Measurements from ENCODE around the gene MLXIPL.
A peak's percentile ranks its signal among the peaks of the same experiment; 100 is the strongest.
"Not testable (repeated sequence)": the region's sequence is repeated elsewhere in the genome, so short reads cannot be mapped to it uniquely, and the experiment has no call there.

The MLXIPL gene

GRCh38 chr7:73623798-73624668 is at the start of gene MLXIPL:
Gene MLXIPL, minus strand, starts transcription at chr7:73624522. Its CDS starts 30 bp downstream, at chr7:73624492.
- peak; percentile 18 for DNase-seq (ENCODE audit: low read depth)

GRCh38 chr7:73671857-73672445 is 47.6 kb upstream of the MLXIPL start:
- DNase-seq (ENCODE audit: low read depth), result no peak

GRCh38 chr7:73671322-73671661 is 47.0 kb upstream of the MLXIPL start:
- no peak for DNase-seq (ENCODE audit: low read depth)

GRCh38 chr7:73669858-73670385 is 45.6 kb upstream of the MLXIPL start:
- DNase-seq (ENCODE audit: low read depth), result no peak

- no peak for DNase-seq (ENCODE audit: low read depth)
These were observed 45.0 kb upstream of the MLXIPL start for GRCh38 chr7:73669288-73669701.

GRCh38 chr7:73668886-73669230 is 44.5 kb upstream of the MLXIPL start:
- no peak for DNase-seq (ENCODE audit: low read depth)

GRCh38 chr7:73668103-73668885 is 44.0 kb upstream of the MLXIPL start:
- peak; percentile 7 for DNase-seq (ENCODE audit: low read depth)

GRCh38 chr7:73667344-73668102 is 43.2 kb upstream of the MLXIPL start, which contains the start of gene VPS37D:
Gene VPS37D, plus strand, starts transcription at chr7:73667831. Its CDS starts 128 bp downstream, at chr7:73667959.
- peak; percentile 88 for DNase-seq (ENCODE audit: low read depth)

- DNase-seq (ENCODE audit: low read depth), result no peak
These were observed 38.7 kb upstream of the MLXIPL start for GRCh38 chr7:73663033-73663432.

- not testable (repeated sequence) for DNase-seq (ENCODE audit: low read depth)
These were observed 36.3 kb upstream of the MLXIPL start for GRCh38 chr7:73660594-73660993.

- DNase-seq (ENCODE audit: low read depth), result no peak
These were observed 35.7 kb upstream of the MLXIPL start for GRCh38 chr7:73659983-73660382.

GRCh38 chr7:73655309-73655708 is 31.0 kb upstream of the MLXIPL start:
- not testable (repeated sequence) for DNase-seq (ENCODE audit: low read depth)

- DNase-seq (ENCODE audit: low read depth), result no peak
These were observed 28.2 kb upstream of the MLXIPL start for GRCh38 chr7:73652541-73652949.

- DNase-seq (ENCODE audit: low read depth), result no peak
These were observed 26.2 kb upstream of the MLXIPL start for GRCh38 chr7:73650524-73650923.

GRCh38 chr7:73649576-73649975 is 25.3 kb upstream of the MLXIPL start:
- DNase-seq (ENCODE audit: low read depth), result no peak

- no peak for DNase-seq (ENCODE audit: low read depth)
These were observed 24.4 kb upstream of the MLXIPL start for GRCh38 chr7:73648593-73649332.

- DNase-seq (ENCODE audit: low read depth), result no peak
These were observed 23.6 kb upstream of the MLXIPL start for GRCh38 chr7:73647725-73648592.

GRCh38 chr7:73646785-73647724 is 22.7 kb upstream of the MLXIPL start:
- DNase-seq (ENCODE audit: low read depth), result no peak

- DNase-seq (ENCODE audit: low read depth), result no peak
These were observed 21.4 kb upstream of the MLXIPL start for GRCh38 chr7:73645643-73646174.

All from iris pigment epithelial cell (primary cell).